ENCODE measurements around the gene CASP1.
"Not testable (repeated sequence)": the region's sequence is repeated elsewhere in the genome, so short reads cannot be mapped to it uniquely, and the experiment has no call there.

Gene CASP1

DNA sequence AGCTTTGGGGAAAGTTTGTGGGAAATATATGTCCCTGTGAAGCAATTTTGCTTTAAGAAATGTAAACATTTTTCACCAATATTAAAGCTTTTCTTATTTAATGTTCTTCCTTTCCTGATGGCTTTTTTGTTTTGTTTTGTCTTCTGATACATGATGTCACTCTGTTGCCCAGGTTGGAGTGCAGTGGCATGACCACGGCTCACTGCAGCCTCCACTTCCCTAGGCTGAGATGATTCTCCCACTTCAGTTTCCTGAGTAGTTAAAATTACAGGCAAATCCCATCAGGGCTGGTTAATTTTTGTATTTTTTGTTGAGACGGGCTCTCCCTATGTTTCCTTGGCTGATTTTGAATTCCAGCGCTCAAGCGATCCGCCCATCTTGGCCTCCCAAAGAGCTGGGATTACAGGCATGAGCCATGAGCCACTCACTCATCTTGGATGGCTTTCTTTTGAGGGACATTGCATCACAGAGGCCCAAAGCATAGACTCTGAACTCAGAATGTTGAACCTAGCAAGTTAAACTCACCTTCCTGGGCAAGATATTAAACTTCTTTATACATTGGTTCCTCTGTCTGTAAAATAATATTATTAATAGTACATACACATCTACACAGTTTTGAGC, 10.8 kb upstream of the CASP1 start:
- no peak for DNase-seq (ENCODE audit: low read depth)

DNA sequence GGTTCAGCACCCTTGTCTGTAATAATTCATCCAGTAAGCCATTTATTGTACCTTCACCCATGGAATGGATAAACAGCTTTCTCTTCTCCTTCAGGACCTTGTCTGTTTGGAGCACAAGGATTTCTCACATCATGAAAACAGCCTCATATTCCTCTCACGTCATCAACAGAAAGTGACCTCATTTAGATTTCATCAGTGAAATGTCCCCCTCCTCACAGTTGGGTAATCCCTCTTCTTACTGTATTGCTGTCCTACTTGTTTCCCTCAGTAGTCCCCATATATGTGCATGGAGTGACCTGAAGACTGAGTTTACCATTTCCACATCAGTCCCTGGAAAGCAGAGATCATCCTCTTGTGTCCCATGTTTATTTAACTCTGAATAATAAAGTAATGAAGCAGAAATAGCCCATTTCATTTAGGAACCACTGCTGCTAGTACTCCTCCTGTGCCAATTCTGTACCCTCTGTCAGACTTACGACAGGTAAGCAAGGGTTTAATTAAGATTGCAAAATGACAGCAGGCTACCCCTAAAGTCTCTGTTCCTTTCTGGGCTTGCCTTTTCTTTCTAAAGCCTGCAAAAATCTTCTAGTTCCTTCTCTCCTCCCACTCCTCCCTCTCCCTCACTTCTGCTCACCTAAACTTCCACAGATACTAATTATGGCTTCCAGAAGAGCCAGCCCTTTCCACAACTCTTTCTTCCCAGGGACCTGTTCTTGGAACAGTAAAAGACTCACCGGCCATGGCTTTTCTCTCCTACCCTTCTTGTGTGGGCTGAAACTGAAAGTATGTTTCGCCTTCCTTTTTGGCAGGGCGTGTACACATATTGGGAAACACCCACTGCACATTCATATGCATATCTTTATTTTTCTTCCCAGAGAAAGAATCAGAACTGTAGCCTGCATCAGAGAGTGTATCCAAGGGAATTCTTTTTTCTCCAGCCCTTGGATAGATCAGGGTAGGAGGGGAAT, 9.9 kb upstream of the CASP1 start, which contains the start of gene CARD16:
Gene CARD16 (minus strand): TSS at position 779 of the 968 bp plus-strand sequence. CDS start 38 bp downstream, at position 741.
- DNase-seq (ENCODE audit: low read depth) = peak; percentile 34

DNA sequence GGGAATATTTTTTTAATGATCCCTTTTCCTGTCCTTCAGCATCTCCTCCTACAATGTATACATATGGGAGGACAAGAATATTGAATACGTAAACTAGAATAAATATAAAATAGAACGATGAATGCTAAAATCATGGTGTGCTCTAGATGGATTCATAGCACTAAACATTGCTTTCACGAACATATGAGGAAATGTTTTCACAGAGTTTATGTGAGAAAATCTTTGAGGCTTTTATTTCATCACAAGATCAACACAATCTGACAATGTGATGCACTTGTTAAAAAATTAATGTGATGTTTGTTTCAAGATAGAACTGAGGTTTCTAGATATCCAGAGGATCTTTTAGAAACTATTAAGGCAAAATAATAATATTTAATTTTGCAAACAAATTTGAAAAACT, 7.2 kb upstream of the CASP1 start:
- no peak for DNase-seq (ENCODE audit: low read depth)

DNA sequence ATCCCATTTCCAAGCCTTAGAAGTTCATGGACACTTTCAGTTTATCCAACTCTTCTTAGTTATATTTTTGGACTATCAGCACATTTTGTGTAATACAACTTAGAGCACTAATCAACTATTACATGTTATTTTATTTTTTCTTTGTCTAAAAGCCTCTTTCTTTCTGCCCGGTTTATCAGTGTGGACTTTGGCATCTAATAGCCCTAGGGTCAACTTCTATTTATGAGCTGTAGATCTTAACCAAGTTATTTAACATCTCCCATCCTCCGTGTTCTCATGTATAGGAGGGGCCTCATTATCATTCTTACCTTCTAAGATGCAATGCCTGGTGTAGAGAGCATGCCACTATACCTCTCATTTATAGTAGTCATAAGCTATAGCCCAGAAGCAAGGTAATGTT, 5.8 kb upstream of the CASP1 start:
- no peak for DNase-seq (ENCODE audit: low read depth)

DNA sequence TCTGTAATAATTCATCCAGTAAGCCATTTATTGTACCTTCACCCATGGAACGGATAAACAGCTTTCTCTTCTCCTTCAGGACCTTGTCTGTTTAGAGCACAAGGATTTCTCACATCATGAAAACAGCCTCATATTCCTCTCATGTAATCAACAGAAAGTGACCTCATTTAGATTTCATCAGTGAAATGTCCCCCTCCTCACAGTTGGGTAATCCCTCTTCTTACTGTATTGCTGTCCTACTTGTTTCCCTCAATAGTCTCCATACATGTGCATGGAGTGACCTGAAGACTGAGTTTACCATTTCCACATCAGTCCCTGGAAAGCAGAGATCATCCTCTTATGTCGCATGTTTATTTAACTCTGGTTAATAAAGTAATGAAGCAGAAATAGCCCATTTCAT, 556 bp downstream of the CASP1 start:
- not testable (repeated sequence) for DNase-seq (ENCODE audit: low read depth)

DNA sequence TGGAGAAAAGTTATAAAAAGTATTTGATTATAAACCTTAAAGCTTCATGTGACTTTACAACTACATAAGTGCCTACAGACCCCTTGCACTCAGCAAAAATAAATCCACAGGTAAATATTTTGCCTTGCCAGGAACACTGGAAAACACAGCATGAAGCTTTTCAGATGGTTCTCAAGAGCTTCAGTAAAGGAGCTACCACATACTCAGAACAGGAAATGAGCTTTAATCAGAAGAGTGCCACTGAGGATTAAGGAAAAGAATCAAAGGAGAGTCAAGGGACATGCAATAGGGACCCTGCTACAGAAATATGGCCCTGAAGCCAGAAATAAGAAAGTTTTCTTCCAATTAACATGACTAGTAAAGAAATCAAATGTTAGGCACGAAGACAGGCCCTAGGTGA, 1.2 kb downstream of the CASP1 start:
- no peak for DNase-seq (ENCODE audit: low read depth)

DNA sequence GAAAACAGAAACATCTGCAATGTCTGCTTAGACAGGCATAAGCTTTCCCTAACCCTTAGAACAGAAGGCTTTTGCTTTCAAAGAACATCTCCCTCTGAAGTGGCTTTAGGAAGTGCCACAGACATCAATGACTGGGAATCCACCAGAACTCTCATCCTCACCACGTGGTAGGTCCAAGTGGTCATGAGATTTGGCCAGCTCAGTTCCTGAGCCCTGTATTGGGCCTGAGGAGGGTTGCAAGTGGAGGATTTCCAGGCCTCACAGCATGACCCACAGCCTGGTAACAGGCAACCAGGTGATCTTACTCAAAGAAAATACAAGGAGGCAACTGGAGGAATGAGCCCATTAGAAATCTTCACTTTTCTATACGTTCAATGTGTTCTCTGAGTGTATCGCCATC, 1.6 kb downstream of the CASP1 start:
- no peak for DNase-seq (ENCODE audit: low read depth)

DNA sequence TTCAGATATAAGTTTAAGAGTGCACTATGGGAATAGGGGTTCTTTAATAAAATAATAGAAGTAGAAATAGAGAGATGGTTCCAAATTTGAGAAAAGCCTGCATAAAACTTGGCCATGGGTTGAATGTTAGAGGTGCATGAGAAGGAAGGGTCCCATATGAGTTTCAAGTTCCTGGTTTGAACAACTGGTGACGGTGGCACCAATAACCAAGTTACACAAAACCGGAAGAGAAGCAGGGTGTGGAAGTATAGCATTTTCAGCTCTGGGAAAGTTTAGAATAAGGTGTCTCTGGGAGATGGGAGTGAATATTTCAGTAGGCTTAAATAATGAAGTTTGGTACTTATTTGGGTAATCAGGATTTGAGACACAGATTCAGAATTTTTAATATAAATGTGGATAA, 2.4 kb downstream of the CASP1 start:
- no peak for DNase-seq (ENCODE audit: low read depth)

DNA sequence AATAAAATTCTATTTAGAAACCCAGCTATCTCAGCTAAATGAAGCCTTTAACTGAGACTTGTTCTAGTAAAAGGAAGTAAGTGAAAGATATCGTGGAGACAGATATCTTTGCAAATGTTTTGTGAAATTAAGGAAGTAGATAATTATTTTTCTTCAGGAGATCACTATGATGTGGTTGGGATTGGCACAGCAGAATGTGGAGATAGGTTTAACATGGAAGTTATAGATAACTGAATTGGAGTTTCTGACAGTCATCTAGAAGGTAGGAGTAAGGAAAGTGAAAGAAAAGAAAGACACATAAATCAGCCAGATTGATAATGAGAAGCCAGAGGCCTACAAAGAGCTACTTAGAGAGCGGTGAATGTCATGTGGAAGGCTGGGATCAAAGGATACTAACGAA, 7.3 kb downstream of the CASP1 start:
- no peak for DNase-seq (ENCODE audit: low read depth)

DNA sequence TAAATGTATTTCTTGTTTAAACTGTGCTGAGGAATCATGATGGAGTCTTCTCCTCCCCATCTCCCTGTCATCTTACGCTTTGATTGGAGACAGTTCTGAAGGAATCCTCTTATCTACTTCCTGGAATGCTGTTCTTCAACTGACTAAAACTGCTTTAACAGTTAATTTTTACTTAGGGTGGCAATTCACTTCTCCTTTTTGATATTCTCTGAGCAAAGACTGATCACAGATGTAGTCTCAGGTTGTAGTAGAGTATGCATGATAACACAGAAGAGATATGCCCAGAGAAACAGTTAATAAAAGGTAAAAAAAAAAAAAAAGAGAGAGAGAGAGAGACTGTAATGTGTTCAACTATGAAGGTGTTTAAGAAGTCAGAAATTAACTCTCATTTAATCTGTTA, 10.6 kb downstream of the CASP1 start:
- DNase-seq (ENCODE audit: low read depth) = no peak

DNA sequence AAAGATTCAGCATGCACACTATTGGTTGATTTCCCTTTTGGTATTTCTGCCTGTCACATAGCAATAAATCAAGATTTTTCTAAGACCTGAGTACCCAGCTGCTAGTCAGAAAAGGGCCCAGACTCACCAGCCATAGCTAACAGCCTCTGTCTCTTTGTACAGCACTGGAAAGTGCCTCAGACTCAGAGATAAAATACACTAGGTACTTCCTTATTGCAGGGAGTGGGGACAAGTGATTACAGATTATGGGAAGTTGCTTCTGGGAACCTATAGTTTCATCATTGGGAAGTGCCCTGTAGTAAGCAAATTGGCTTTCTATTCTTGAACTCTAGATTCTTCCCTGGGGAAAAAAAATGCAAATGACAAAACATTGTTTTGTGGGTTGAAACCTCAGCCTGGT, 11.9 kb downstream of the CASP1 start, which contains the start of gene CASP5:
Gene CASP5 (minus strand): TSS at position 166 of the 400 bp plus-strand sequence. CDS start 32 bp downstream, at position 134.
- no peak for DNase-seq (ENCODE audit: low read depth)

DNA sequence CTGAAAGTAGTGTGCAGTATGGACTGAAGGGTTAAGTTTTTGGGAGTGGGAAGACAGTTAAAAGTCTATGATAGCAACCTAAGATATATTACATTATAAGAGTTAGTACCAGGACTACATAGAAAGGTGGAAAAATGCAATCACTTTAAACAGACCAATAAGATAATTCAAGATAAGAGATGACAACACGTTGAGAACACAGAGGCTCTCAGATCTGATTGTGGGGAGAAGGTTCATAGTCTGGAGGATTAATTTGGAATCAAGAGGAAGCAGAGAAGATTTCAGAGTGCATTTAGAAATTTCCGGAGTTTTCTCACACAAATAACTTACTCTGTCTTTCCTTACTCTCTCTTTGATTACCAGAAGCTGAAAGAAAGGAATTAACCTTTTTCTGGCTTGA, 12.4 kb downstream of the CASP1 start:
- no peak for DNase-seq (ENCODE audit: low read depth)

DNA sequence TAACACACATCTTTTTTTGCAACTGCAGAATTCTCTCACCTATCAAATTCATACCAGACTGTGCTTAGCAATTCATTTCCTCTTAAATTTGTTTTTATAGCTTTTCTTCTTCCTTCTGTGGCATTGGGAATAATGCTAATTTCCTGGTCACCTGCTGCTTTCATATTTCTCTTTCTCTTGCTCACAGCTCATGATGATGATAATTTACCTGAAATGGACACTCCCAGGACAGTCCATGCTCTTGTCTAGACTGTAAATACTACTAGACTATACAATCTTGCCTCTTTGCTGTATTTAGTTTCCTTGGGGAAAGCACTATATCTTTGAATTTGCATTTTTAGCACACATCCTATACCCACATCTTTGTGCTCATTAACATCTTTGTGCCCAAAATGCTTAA, 27.5 kb downstream of the CASP1 start:
- no peak for DNase-seq (ENCODE audit: low read depth)

DNA sequence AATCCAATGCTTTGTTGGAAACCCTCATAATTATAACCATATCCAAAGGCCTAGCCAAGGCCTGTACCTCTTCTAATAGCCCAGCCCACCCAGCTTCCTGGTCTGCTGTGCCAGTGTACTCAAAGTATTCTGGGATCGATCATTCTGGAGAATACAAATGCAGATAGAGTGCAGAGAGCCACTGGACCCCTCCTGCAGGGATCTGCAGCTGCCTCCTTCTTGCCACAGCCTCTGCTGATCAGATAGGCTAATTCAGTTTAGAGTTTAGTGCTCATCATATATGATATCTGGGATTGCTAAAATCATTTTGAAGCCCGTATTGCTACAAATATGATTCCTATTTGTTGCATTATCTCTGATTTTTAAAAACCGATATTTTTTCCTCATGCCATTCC, 29.5 kb downstream of the CASP1 start:
- DNase-seq (ENCODE audit: low read depth) = no peak

DNA sequence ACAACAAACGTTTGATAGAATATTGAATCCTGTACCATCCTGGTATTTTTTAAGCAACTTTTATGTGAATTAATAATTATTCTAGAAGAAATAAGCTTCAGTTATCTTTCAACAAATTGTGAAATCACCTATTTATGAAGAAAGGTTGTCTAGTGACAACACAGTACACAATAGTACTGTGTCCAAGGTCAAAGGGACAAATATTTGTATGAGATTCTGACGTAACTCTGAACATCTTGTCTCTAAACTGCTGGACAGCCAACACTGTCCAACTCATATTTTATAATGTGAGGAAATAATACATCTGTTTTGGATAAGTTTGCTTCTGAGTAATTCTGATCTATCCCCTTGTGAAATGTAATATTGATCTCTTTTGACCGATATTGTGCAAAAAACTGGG, 30.9 kb downstream of the CASP1 start:
- no peak for DNase-seq (ENCODE audit: low read depth)

DNA sequence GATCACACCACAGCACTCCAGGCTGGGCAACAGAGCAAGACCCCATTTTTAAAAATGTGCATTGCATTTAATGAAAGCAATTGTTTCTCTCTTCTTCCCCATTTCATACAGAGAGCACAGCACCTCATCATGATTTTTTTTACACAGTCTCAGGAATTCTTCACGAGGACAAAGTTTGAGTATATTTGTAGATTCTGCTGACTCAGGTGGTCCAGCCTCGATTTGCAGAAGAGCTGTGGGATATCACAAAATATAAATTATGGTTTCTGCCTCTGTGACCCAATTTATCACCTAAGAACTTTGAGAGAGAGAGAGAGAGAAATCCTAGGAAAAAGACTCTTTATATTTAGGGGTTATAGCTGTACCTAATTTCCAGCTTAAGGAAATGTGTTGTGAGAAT, 31.8 kb downstream of the CASP1 start:
- no peak for DNase-seq (ENCODE audit: low read depth)

DNA sequence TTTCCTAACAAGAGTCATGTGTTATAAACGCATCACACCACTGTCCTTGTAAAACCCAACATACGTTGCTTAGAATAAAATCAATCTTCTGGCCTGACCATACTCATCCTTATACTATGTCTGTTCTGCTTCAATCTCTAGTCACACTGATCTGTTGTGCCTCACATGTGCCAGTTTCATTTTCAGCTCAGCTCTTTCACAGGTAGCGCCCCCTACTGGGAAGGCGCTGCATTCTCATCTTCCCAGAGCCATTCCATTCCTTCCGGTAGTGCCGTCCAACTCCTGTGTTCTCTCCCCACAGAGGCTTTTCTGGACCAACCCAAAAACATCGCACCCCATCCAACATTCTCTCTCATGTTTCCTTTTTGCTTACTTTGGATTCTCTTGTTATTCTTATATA, 34.1 kb downstream of the CASP1 start:
- DNase-seq (ENCODE audit: low read depth) = peak; percentile 33

DNA sequence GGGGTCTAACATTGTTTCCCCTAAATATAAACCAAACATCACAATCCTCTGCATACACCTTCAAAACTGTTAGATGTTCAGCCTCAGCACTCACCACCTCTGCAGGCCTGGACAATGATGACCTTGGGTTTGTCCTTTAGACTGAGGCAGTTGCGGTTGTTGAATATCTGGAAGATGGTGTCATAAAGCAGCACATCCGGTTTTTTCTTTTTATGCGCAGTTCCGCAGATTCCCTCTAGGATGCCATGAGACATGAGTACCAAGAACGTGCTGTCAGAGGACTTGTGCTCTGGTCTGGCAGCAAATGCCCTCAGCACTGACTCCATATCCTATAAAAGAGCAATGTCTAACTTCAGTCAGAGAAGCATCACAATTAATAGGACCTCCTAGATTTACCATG, 34.8 kb downstream of the CASP1 start:
- no peak for DNase-seq (ENCODE audit: low read depth)

DNA sequence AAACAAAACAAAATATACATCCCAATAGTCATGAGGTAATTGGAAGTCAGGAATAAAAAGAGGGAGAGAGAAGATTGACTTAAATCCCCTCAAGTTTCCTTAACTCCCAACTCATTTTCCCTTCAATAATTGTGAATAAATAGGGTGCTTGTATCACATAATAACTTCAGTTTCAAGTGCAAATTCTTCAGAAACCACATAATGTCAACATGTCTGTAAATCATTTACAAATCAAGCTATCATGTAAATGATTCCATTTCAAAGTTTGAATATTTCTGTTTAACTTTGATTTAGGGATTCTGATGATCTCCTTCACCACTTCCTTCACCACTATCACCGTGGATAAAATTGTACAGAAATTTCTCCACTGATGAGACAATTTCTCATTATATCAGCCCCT, 35.2 kb downstream of the CASP1 start:
- DNase-seq (ENCODE audit: low read depth) = no peak

DNA sequence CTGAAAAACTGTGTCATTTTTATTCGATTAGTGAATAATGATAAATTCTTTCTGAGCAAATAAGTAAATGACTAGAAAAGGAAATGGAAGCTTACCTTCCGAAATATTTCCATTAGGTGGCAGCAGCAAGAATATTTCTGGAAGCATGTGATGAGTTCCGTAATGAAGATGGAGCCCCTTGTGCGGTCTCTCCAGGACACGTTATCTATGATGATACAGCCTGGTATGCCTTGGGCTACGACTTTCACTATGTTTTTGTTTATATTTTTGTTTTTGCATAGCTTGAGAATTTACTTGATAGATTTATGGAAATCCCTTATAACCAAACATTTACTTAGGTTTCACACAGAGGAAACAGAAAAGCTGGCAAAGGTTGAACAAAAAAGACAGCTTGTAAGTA, 37.7 kb downstream of the CASP1 start:
- no peak for DNase-seq (ENCODE audit: low read depth)

DNA sequence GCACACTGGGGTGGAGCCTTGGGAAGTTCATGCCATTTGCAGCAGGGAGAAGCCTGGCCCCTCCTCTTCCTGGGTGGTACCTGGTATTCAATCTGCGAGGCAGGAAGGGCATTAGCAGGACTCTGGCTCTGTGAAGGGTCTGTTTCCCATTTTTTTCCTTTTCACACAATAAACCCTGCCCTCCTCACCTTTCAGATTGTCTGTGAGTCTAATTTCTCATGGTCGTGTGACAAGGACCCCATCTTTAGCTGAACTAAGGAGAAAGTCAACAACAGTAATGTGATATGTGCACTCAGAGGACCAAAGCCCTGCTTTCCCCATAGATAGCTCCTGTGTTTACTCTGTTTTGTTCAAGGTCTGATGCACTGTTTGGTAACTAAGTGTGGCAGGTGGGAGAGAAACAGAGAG, 39.9 kb downstream of the CASP1 start:
- DNase-seq (ENCODE audit: low read depth) = no peak

DNA sequence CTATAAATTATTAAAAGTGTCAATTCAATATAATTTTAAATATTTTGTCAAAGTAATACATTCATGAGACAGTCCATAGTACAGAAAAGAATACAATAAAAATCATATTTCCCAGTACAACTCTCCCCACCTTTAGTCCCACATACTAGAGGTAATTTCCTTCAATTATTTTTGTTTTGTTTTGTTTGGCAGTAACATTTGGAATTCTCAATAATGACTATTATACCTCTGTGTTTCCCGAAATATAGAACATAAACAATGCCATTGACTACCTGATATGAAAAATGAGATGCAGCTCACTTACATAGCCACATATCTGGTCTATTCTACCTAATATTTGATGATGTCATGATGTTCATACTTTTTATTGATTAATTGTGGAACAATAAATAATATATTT, 42.2 kb downstream of the CASP1 start:
- DNase-seq (ENCODE audit: low read depth) = no peak

DNA sequence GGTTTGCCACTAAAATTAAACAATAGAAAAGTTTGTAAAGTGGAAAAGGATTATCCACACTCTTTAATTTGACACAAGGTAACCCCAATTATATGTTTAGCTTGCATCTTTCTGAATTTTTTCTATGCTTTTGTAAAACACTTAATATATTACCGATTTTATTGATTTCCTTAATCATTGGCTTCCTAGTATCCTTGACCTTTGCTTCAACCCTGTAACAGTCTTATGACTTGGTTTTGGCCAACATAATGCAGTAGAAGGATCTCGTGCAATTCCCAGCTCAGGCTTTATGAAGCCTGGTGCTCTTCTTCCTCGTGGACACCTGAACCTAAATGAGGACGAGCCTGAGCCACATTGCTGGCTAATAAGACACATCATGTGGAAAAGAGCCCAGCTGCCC, 43.0 kb downstream of the CASP1 start:
- DNase-seq (ENCODE audit: low read depth) = no peak
